ENCODE data around the gene GHR.

The GHR gene

DNA sequence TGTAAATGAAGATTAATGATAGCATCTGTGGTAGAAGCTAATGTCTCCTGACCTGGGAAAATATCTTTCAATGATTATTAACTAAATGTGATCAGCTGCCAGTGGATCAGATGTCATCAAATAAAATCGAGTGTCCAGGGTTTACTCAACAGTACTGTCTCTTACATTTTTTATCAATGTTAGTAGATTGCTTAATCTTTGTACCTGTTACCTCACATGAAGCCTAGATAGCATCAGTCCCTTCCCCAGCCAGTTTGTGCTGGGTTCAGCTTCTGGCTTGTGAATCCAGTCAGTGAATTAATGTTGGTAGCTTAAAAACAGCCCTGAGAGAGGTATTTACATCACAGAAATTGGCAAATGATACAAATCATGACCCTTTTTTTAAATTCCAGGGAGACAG, 134.4 kb downstream of the GHR start:
- Histone ChIP-seq H3K79me2 (ENCODE audit: insufficient read depth, low read length) (no peaks in the 10 kb centered on the region), H3K4me3 (ENCODE audit: low read length, poor library complexity, severe bottlenecking) (no peak overlapping the region), H4K20me1 (ENCODE audit: insufficient read depth, low read length, poor library complexity, severe bottlenecking) (no peaks in the 10 kb centered on the region), H3K9me2 (replicated peaks; ENCODE audit: low read depth, low read length) (no peaks in the 10 kb centered on the region), H2AFZ (ENCODE audit: low read length) (no peak overlapping the region), H3K36me3 (ENCODE audit: insufficient read depth, low read length) (no peaks in the 10 kb centered on the region), H3K4me1 (ENCODE audit: insufficient read depth, low read length, poor library complexity, severe bottlenecking) (no peaks in the 10 kb centered on the region), H3K4me2 (ENCODE audit: low read depth, low read length, poor library complexity, severe bottlenecking) (no peak overlapping the region), H3K9ac (ENCODE audit: low read depth, low read length, poor library complexity, severe bottlenecking) (no peak overlapping the region), H3K9me3 (ENCODE audit: insufficient read depth, low read depth, low read length) (no peaks in the 10 kb centered on the region), H3K27me3 (ENCODE audit: insufficient read depth, low read length, poor library complexity, severe bottlenecking) (no peaks in the 10 kb centered on the region), H3F3A (ENCODE audit: low read depth) (no peaks in the 10 kb centered on the region)
- no peak for TF ChIP-seq EZH2phosphoT487 (IDR thresholded peaks at IDR 0.05; ENCODE audit: borderline replicate concordance)
- TF ChIP-seq, protein P1, sequence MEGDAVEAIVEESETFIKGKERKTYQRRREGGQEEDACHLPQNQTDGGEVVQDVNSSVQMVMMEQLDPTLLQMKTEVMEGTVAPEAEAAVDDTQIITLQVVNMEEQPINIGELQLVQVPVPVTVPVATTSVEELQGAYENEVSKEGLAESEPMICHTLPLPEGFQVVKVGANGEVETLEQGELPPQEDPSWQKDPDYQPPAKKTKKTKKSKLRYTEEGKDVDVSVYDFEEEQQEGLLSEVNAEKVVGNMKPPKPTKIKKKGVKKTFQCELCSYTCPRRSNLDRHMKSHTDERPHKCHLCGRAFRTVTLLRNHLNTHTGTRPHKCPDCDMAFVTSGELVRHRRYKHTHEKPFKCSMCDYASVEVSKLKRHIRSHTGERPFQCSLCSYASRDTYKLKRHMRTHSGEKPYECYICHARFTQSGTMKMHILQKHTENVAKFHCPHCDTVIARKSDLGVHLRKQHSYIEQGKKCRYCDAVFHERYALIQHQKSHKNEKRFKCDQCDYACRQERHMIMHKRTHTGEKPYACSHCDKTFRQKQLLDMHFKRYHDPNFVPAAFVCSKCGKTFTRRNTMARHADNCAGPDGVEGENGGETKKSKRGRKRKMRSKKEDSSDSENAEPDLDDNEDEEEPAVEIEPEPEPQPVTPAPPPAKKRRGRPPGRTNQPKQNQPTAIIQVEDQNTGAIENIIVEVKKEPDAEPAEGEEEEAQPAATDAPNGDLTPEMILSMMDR (conservative IDR thresholded peaks at IDR 0.05; ENCODE audit: low read length), result no peak

DNA sequence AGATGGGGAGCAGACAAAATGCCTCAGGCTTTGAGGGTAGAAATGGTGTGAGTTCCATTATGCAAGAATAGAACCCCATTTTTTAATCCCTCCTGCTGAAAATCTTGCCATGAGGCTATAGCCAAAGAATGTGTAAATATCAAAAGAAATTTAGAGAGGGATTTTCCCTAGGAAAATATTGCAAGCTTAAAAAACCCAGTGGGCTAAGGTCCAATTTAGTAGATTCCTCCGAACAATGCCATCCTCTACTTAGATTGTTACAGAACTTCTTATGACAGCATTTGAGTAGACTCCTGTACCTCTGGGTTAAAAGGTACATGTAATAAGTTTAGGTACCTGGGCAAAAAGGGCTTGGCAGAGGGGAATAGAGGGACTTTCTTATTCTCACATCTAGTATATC, 138.4 kb downstream of the GHR start:
- Histone ChIP-seq H3K4me1 (ENCODE audit: insufficient read depth, low read length, poor library complexity, severe bottlenecking) (no peaks in the 10 kb centered on the region), H3K36me3 (ENCODE audit: insufficient read depth, low read length) (no peaks in the 10 kb centered on the region), H2AFZ (ENCODE audit: low read length) (no peak overlapping the region), H3K4me3 (ENCODE audit: low read length, poor library complexity, severe bottlenecking) (no peak overlapping the region), H3K9me3 (ENCODE audit: insufficient read depth, low read depth, low read length) (no peaks in the 10 kb centered on the region), H3K4me2 (ENCODE audit: low read depth, low read length, poor library complexity, severe bottlenecking) (no peak overlapping the region), H3K79me2 (ENCODE audit: insufficient read depth, low read length) (no peaks in the 10 kb centered on the region), H3K9ac (ENCODE audit: low read depth, low read length, poor library complexity, severe bottlenecking) (no peak overlapping the region), H4K20me1 (ENCODE audit: insufficient read depth, low read length, poor library complexity, severe bottlenecking) (no peaks in the 10 kb centered on the region), H3K27me3 (ENCODE audit: insufficient read depth, low read length, poor library complexity, severe bottlenecking) (no peaks in the 10 kb centered on the region), H3K9me2 (replicated peaks; ENCODE audit: low read depth, low read length) (no peaks in the 10 kb centered on the region), H3F3A (ENCODE audit: low read depth) (no peaks in the 10 kb centered on the region)
- TF ChIP-seq, protein P1 (conservative IDR thresholded peaks at IDR 0.05; ENCODE audit: low read length), result no peak
- TF ChIP-seq EZH2phosphoT487 (IDR thresholded peaks at IDR 0.05; ENCODE audit: borderline replicate concordance), result no peak

DNA sequence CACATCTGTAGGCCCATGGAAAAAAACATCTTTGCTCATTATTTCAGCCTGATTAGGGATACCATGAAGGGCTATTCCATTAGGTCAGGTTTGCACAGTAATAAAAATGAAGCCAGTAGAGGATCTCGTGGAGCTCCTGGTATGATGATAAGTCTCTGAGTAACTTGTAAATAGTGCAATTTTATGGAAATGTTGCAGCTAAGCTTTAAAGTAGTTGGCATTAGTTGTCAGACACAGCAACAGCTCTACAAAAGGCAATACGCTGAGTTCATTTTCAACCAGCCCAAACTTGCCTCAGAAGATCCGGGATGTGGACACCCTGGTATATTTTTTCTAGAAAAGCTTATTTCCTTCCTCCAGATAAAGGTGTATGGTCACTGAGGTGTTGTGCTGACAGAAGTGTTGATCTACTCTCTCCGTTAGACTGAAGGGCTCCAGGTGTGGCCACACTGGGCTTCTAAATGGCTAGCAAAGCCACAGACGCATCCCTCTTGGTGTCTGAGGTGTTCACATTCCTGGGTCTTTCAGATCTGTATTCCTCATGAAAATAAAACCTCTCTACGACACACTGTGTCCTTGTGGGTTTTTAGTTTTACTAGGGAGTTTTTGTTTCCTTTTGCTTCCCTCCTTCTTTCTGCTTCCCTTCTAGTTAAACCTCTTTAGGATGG, 141.6 kb downstream of the GHR start:
- TF ChIP-seq, protein P1 (conservative IDR thresholded peaks at IDR 0.05; ENCODE audit: low read length), result no peak
- TF ChIP-seq EZH2phosphoT487 (IDR thresholded peaks at IDR 0.05; ENCODE audit: borderline replicate concordance), result no peak
- Histone ChIP-seq H3K9me2 (replicated peaks; ENCODE audit: low read depth, low read length) (no peaks in the 10 kb centered on the region), H3K9me3 (ENCODE audit: insufficient read depth, low read depth, low read length) (no peaks in the 10 kb centered on the region), H2AFZ (ENCODE audit: low read length) (no peak overlapping the region), H3K4me1 (ENCODE audit: insufficient read depth, low read length, poor library complexity, severe bottlenecking) (no peaks in the 10 kb centered on the region), H3K27me3 (ENCODE audit: insufficient read depth, low read length, poor library complexity, severe bottlenecking) (no peaks in the 10 kb centered on the region), H3K79me2 (ENCODE audit: insufficient read depth, low read length) (no peaks in the 10 kb centered on the region), H3K9ac (ENCODE audit: low read depth, low read length, poor library complexity, severe bottlenecking) (no peak overlapping the region), H3K36me3 (ENCODE audit: insufficient read depth, low read length) (no peaks in the 10 kb centered on the region), H3K4me3 (ENCODE audit: low read length, poor library complexity, severe bottlenecking) (no peak overlapping the region), H3F3A (ENCODE audit: low read depth) (no peaks in the 10 kb centered on the region), H4K20me1 (ENCODE audit: insufficient read depth, low read length, poor library complexity, severe bottlenecking) (no peaks in the 10 kb centered on the region), H3K4me2 (ENCODE audit: low read depth, low read length, poor library complexity, severe bottlenecking) (no peak overlapping the region)

Data from Loucy (cell line).